GM19043 (cell line): ENCODE measurements around the gene AGAP6.
"Not testable (repeated sequence)": the region's sequence is repeated elsewhere in the genome, so short reads cannot be mapped to it uniquely, and the experiment has no call there.

Experiments used
- ATAC-seq: cut with Tn5 transposase; IDR thresholded peaks from one replicate; pipeline ENCODE4 v1.9.1; 2021; ENCODE audit warnings: low read depth; ENCODE audit not compliant: unreplicated experiment

AGAP6 gene

DNA sequence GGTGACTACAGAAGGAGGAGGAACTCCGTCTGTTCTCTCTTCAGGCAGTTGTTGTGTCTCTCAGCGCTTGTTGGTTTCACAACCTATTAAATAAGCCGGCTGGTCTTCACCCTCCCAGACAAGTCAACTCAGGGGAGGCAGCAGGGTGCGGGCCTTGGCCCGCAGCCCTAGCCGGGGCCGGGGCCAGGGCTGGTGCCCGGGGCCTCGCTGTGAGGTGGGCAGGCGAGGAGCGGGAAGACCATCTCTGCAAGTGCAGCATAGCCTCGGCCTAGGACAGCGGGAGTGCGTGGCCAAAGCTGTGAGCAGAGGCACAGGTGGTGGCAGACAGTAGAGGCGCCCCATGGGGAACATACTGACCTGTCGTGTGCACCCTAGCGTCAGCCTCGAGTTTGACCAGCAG, at the start of gene AGAP6:
Gene AGAP6 (plus strand): TSS at position 31 of the 400 bp plus-strand sequence. CDS start 310 bp downstream, at position 341.
- ATAC-seq = not testable (repeated sequence)

DNA sequence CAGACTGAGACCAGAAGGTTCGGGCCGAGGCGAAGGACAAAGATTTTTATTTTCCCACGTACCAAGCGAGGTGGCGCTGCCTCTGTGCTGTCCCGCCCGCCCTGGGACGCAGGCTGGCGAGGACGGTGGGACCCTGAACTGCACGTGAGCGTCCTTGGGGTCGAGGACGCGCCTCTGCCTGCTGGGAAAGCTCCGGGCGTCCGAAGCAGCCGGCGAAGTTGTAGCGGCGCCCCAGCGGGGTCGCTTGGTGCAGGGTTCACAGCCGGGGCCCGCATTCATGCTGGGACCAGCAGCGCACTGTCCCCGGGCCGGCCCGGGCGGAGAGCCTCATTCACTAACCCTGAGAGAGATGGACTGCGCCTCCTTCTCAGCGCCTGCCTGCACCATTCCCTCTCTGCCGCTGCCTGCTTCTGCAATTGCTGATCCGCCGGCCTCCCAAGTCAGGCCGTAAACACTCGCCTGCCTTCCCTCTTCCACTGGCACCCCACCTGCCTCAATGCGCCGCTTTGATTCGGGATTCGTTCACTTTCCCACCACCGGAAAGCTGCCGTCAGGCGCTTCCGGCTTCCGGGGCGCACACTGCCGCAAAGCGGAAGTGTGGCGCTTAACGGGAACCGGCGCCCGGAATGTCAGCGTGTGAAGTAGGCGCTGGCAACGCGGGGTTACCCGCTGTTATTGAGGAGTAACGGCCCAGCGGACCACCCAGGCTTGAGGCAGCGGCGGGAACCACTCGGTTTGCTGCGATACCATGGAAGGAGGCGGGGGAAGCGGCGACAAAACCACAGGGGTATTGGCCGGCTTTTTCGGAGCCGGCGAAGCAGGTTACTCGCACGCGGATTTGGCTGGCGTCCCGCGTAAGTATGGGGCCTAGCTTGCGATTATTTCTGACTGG, 46.5 kb upstream of the AGAP6 start, which contains the start of the genes PARG and TIMM23B:
Gene PARG (minus strand): TSS at position 581 of the 892 bp plus-strand sequence. CDS start 302 bp downstream, at position 279.
Gene TIMM23B (plus strand): TSS at position 607 of the 892 bp plus-strand sequence. CDS start 142 bp downstream, at position 749.
- peak; percentile 57 for ATAC-seq

DNA sequence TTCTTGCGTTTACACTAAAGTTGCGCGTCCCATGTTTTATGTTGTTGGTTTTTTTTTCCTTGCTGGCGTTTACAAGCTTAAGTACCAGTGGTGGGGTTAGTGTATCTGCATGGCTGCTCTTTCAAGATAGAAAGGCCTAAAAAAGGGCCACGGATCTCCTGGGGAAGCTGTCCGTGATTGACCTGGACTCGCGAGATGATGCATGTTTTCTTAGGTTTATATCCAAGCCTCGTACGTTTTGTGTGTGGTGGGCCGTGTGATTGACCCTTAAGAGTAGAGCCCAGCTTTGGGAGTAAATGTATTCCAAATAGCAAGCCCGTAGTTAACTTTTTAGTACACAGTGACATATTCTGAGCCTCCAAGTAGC, 45.9 kb upstream of the AGAP6 start:
- peak; percentile 17 for ATAC-seq

DNA sequence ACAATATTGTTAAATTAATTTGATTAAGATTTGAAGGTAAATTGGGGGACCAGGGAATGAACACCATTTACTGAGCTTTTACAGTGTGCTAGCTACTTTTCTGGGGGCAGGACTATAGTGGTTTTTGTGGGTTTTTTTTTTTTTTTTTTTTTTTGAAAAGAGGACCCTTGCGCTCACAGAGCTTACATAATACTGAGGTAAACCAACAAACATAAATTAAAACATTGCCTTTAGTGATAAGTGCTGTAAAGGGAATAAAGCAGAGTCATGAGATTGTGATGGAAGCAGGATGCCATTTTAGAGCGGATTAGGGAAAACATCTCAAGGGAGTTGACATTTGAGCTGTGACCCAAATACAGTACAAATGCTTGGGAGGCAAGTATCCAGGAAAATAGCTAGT, 44.6 kb upstream of the AGAP6 start:
- ATAC-seq = not testable (repeated sequence)

DNA sequence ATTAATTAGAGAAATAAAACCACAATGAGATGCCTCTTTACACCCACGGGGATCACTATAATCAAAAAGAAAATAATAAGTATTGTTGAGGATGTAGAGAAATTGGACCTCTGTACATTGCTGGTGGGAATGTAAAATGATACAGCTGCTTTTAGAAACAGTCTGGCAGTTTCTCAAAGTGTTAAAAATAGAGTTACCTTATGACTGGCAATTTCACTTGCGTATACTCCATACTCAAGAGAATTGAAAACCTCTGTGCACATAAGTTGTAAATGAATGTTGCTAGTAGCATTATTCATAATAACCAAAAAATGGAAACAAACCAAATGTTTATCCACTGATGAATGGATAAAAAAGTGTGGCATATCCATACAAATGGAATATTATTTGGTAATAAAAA, 40.1 kb upstream of the AGAP6 start:
- peak; percentile 81 for ATAC-seq

DNA sequence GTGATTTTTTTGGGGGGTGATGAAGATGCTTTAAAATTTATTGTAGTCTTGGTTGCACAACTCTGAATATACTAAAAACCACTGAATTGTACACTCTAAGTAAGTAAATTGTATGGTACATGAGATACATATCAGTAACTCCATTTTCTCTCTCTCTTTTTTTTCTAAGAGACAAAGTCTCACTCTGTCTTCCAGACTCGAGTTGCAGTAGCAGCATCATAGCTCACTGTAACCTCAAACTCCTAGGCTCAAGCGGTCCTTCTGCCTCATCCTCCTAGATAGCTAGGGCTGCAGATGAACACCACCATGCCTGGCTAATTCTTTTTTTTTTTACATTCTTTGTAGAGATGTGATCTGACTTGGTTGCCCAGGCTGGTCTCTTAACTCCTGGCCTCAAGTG, 39.5 kb upstream of the AGAP6 start:
- not testable (repeated sequence) for ATAC-seq

DNA sequence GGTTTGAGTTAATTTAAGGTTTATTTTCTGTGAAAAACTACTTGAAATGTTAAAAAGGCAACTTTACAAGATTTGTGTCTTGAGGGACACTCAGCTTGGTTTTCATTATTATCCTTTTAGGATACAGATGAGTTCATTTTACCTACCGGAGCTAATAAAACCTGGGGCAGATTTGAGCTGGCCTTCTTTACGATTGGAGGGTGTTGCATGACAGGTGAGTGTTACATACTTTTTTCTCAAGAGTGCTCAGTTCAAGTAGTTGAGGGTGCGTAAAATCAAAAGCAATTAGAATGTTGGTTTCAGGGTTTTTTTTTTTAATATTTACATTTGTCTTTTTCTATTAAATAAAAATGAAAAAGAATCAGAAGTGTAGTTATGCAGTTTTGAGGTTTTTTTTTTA, 36.2 kb upstream of the AGAP6 start:
- not testable (repeated sequence) for ATAC-seq

DNA sequence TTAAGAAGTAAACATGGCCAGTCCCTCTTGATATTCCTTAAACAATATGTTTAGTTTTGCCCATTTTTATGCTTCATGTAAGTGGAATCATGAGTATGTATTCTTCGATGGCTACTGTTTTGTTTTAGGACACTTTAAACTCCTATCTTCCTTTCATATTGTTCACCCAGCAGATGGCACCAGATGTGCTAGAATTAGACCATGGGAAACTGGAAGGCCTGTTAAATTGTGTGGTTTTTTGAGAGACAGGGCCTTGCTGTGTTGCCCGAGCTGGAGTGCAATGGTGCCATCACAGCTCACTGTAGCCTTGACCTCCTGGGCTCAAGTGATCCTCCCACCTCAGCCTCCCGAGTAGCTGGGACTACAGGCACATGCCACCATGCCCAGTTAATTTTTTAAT, 35.1 kb upstream of the AGAP6 start:
- not testable (repeated sequence) for ATAC-seq

DNA sequence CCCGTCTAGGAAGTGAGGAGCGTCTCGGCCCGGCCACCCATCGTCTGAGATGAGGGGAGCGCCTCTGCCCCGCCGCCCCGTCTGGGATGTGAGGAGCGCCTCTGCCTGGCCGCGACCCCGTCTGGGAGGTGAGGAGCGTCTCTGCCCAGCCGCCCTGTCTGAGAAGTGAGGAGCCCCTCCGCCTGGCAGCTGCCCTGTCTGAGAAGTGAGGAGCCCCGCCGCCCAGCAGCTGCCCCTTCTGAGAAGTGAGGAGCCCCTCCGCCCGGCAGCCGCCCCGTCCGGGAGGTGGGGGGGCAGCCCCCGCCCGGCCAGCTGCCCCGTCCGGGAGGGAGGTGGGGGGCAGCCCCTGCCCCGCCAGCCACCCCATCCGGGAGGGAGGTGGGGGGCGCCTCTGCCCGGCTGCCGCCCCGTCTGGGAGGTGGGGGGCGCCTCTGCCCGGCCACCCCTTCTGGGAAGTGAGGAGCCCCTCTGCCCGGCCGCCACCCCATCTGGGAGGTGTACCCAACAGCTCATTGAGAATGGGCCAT, 17.8 kb upstream of the AGAP6 start:
- not testable (repeated sequence) for ATAC-seq

DNA sequence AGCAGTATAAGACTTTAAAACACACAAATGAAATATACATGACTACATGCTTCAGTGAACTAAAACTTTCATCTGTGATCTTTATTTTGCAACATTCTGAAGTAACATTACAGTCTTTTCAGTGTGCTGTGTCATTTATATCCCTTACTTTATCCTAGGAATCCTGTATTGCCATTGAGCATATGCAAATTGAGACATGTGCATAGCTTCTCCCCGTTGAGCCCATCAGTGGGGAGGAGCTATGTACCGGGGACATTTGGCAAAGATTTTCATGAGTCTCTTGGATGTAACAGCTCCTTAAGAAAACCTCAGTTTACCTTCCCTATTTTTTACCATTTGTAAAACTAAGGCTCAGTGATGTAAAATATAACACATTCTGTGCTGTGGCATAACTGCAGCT, 16.7 kb upstream of the AGAP6 start:
- ATAC-seq = not testable (repeated sequence)

DNA sequence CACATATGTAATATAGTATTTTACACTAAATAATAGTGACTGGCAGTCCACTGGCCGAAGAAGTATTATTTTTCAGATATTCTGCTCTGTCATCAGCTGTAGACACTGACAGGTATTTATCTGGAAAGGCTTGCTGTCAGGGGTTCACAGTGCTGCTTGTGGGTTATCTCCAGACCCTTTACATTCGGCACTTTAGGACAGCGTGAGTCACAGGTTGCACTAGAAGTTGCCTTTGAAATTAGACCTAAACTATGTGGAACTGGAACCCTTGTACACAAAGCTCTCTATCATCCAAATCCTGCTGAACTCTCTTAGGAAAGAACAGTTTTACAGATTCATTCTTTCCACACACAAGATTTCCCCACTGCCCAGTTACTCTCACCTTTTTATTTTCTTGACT, 16.1 kb upstream of the AGAP6 start:
- not testable (repeated sequence) for ATAC-seq

DNA sequence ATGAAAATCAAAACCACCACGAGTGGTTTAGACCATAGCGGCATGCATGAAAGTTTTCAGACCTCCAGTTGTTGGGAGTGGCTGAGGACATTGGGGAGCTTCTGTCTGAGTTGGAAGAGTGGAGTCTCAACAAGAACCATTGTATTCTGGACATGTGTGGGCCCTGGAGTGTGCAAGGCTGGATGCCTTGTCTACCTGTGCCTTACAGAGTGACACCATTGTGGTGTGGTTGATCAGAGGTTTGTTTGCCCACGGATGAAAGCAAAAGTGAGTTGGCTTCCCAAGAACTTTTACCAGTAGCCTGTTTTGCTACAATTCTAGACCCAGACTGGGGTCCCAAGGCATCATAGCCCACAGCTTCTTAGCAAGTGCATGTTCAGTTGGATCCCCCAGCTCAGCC, 10.4 kb upstream of the AGAP6 start:
- not testable (repeated sequence) for ATAC-seq

DNA sequence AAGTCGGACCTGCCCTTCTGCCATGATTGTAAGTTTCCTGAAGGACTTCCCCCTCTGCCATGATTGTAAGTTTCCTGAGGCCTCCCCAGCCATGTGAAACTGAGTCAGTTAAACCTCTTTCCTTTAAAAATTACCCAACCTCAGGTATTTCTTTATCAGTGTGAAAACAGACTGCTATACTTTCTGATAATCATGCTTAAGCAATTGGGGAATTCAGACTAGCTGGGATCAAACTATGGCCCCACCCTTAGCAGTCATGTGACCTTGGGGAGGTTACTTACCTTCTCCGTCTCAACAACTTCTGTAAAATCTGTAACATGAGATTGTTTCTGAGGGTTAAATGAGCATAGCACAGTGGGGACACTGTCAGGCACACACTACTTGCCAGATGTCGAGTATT, 999 bp upstream of the AGAP6 start:
- not testable (repeated sequence) for ATAC-seq

DNA sequence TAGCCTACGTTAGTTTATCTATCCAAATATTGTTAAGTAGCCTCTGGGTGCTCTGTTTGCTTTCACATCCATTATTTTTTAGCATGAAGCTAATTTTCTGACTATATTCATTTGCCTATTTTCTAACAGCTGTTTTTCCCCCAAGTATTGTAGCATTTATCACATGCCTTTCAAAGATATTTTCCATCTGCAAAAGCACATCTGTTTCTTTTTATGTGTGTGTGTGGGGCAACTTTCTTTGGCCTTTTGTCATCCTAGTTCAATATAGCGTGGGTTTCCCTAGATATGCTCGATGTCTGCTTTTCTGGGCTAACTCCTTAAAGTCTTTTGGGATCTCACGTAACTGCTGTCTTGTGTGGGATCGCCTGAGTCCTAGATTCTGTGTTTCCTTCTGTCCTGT, 7.1 kb downstream of the AGAP6 start:
- not testable (repeated sequence) for ATAC-seq

DNA sequence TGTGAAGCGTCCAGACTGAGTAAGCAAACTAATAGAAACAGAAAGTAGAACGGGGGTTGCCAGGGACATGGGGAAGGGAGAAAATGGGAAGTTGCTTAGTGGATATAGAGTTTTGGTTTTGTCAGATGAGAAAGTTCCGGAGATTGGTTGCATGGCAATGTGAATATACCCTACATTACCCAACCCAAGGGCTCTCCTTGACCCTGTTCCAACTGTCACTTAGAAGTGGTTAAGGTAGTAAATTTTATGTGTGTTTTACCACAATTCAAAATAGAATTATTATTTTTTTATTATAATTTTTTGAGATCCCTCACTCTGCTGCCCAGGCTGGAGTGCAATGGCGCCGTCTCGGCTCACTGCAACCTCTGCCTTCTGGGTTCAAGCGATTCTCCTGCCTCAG, 25.8 kb downstream of the AGAP6 start:
- not testable (repeated sequence) for ATAC-seq

DNA sequence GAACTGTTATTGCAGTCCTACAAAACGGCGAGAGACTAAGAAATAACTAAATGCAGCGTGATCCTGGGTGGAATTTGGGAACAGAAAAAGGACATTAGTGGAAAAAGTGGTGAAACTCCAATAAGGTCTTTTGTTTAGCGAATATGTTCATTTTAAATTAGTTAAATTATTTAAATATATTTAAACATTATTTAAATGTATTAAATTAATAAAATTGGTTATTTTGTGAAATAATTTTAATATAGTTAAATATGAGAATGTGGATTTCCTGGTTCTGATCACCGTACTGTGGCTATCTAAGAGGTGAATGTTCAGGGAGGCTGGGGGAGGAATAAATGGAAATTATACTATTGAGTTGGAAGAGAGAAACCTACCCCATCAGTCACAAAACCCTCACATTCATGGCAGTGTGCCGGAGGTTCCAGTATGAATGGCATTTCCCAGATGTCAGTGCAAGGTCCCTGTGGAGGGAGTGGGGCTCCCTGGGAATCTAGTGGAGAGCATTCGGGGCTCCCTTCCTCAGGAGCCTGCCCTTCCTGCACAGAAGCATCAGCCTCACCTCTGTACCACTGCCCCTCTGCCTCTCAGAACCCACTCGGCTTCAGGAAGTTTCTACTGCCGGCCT, 27.5 kb downstream of the AGAP6 start:
- ATAC-seq = not testable (repeated sequence)

DNA sequence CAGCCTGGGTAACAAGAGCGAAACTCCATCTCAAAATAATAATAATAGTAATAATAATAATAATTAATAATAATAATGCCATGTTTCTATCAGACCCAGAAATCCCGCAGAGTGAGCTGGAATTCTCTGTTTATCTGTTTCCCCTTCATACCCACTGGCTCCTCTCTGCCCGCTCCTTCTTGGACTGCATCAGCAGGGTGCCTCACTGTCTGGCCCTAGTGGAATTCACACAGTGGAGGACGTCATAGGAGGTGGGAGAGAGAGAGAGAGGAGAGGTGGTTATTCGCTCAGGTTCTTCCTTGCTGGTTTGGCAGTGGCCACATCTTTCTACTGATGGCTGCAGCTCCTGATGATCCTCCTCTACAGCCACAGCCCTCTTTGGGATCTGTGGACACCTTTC, 28.7 kb downstream of the AGAP6 start:
- ATAC-seq = not testable (repeated sequence)

DNA sequence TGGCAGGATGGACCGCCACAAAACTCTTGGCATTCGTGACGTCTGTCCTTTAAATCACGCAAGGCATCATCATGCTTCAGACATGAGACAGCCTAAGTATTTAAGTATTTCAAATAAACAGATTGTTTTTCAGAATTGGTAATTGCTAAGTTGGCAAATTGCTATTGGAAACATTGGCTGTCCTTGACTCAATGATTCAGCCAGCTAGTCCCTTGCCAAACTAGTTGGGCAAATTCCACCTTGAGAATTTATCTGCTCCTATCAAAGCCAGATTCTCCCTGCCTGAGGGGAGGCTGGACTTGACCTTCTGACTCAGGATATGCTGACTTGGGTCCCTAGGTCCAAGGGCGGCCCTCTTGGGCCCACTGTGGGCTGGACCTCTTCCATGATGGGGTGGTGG, 29.4 kb downstream of the AGAP6 start:
- ATAC-seq = not testable (repeated sequence)

DNA sequence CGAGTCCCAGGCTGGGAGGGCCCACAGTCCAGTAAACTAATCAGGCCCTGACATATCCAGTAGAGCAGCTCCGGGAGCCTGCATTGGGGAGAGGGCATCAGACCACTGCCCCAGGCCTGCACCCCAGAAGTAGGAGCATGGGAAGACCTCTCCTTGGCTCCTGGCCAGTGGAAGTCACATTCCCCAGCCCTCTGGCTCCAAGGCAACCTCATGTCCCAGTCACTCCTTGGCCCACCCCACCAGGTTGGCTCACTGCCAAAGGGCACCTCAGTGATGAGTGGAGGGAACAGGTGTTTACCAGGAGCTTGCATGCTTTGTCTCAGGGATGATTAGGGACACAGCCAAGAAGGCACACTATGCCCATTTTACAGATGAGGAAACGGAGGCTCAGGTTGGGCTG, 31.1 kb downstream of the AGAP6 start:
- not testable (repeated sequence) for ATAC-seq

DNA sequence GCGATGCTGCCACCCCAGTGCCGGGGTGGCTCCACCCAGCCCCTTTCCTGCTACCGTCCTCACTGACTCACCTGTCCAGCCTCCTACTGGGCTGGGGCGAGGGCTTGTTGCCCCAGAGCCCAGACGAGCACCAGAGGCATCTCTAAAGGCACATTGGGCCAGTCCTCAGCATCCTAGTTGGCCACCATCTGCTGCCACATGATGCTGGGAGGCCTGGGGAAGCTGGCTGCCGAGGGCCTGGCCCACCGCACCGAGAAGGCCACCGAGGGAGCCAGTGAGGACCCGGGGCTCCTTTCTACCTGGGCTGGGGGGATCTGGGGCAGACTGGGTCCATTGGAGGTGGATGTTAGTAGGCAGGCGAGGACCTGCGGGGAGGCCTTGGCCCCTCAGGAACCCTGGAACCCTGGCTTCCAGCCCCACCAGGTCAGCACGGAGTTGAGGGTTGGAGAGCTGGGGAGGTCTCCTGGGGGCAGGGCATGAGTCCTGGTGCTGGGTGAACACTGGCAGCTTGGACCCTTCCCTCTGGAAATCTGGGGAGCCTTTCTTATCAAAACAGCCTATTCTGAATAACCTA, 32.3 kb downstream of the AGAP6 start:
- not testable (repeated sequence) for ATAC-seq

DNA sequence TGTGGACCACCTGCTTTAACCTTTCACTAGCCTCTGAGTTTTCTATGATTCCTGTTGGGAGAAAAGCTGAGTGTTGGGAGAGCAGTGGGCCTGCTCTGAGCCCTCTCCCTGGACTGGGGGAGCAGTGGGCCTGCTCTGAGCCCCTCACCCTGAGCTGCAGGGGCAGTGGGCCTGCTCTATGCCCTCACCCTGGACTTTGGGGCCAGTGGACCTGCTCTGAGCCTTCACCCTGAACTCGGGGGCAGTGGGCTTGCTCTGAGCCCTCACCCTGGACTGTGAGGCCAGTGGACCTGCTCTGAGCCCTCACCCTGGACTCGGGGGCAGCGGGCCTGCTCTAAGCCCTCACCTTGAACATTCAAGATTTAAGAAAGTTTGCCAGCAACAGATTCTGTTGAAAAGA, 33.4 kb downstream of the AGAP6 start:
- no peak for ATAC-seq
